ENCODE data around the gene ARHGAP26.

DNA sequence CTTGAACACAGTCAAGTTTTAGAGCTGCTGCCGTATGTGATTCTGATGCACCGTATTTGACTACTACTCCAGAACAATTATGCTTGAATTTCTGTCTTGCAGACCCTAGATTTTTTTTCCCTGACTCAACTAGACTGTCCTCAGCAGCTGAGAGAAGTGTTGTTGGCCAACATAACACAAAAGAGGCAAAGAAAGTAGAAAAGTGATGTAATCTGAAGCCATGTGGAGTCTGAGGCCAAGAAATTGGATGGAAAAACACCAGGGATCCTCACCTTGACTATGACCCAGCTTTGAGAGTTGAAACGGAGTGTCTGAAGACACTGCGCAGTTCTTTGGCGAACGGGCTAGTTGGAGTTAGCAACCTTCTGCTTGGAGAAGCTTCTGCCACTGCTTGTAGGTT, 48.0 kb upstream of the ARHGAP26 start:
- TF ChIP-seq, protein P1, sequence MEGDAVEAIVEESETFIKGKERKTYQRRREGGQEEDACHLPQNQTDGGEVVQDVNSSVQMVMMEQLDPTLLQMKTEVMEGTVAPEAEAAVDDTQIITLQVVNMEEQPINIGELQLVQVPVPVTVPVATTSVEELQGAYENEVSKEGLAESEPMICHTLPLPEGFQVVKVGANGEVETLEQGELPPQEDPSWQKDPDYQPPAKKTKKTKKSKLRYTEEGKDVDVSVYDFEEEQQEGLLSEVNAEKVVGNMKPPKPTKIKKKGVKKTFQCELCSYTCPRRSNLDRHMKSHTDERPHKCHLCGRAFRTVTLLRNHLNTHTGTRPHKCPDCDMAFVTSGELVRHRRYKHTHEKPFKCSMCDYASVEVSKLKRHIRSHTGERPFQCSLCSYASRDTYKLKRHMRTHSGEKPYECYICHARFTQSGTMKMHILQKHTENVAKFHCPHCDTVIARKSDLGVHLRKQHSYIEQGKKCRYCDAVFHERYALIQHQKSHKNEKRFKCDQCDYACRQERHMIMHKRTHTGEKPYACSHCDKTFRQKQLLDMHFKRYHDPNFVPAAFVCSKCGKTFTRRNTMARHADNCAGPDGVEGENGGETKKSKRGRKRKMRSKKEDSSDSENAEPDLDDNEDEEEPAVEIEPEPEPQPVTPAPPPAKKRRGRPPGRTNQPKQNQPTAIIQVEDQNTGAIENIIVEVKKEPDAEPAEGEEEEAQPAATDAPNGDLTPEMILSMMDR (IDR thresholded peaks at IDR 0.05; ENCODE audit: low read depth, low read length, poor library complexity, severe bottlenecking), result no peak
- TF ChIP-seq EZH2phosphoT487 (IDR thresholded peaks at IDR 0.05; ENCODE audit: borderline replicate concordance, low read length), result no peak

All from DOHH2 (cell line).